Stimulated activated CD4-positive, alpha-beta T cell treated with anti-CD3 and anti-CD28 coated beads, Interleukin-2, amount 100 ng/mL, for 24 hours (primary cell): ENCODE measurements around the gene SEMA4G.

Experiments used
- DNase-seq, 2 donors: peaks; one replicate each; pipeline ENCODE4 v3.0.0-alpha.2; 2020

The SEMA4G gene

GRCh38 chr10:100988166-100988565 lies 18.9 kb downstream of the SEMA4G start:
- no peak for DNase-seq

GRCh38 chr10:100989088-100989487 lies 19.8 kb downstream of the SEMA4G start:
- DNase-seq, result no peak

GRCh38 chr10:100993986-100994708 lies 24.8 kb downstream of the SEMA4G start:
- no peak for DNase-seq

GRCh38 chr10:100995181-100995580 lies 25.9 kb downstream of the SEMA4G start:
- no peak for DNase-seq

DNA sequence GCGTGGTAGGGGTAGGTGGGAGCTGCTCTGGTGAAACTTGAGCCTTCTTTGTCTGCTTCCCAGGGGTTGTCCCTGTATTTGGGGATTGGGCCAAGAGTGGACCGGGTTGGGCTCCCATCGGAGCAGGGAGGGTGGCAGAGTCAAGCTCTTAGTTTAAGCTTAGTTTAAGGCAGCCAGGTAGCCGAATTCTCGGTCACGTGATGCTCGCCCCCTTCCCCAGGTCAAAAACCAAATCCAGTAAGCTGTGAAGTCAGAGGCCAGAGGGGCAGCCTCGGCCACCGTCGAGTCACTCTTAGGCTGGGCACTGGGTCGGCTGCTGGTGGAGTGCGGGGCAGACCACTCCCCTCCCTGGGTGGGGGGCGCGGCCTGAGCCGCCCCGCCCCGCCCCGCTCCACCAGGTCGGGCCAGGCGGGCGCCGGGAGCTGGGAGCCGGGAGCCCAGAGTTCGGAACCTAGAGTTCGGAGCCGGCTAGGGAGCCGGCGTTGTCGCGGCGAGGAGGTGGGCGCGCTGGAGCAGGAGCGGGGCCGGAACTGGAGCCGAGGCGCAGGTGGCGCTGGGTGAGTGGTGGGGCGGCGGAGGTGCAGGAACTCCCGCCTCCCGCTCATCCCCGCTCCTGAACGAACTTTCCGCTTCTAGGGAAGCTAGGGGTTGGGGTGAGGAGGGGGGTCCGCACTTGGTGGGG lies 27.5 kb downstream of the SEMA4G start:
- DNase-seq, result peak; percentile 53 to 56

GRCh38 chr10:100997360-100998182 lies 28.3 kb downstream of the SEMA4G start:
- peak; percentile 81 to 82 for DNase-seq

DNA sequence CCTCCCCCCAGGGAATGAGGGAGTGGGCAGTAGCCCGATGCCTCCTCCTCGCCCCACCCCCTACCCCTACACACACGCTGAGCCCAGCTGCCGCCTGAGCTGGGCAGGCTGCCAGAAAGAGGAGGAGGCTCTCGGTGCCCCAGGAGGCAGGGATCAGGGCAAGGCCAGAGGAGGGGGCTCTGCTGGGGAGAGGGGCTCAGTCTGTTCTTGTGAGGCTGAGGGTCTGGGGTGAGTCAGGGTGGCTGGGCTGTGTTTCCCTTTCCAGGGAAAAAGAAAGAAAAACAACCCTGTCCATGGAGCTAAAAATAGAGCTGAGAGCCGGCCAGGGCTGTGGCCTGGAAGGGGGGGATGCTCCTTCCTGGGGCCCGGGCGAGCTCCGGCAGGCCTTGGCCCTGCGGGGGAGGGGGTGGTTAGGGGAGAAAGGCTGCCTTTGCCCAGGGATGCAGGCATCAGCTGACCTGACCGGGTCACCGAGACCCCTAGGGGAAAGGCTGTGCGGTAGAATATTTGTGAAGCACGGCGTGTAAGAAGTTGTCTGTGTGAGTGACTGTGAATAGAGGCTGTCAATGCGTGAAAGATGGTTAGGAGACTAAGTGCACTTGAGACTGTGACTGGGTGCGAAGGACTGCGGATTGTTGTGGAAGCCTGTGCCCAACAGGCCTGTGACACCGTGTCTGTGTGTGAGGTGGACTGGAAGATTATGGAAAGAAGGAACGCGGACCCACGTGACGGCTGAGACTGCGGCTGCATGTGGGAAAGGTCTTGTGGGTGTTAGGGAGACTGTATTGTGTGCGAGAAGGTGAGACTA lies 29.1 kb downstream of the SEMA4G start:
- peak; percentile 71 to 77 for DNase-seq

- DNase-seq, result peak; percentile 81 to 84
Observed at GRCh38 chr10:100998991-100999741, 29.9 kb downstream of the SEMA4G start.

DNA sequence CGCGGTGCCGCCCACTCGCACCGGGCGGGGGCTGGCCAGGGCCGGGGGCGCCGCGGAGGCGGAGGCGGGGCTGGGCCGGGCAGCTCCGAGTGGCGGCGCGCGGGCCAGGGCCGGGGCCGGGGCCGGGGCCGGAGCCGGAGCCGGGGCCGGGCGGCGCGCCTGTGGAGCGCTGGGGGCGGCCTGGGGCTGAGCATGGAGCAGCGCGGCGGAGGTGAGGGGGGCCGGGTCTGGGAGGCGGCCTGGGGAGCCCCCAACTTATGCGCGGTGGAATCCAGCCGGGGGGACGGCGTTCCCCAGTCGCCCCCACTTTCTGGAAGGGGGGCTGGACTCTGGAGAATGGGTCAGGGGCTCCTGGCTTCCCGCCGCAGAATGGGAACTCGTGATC lies 30.4 kb downstream of the SEMA4G start, which contains the start of gene LZTS2:
TSS of gene LZTS2 (plus strand) at position 67 of the 385 bp plus-strand sequence. CDS start 2,731 bp downstream, outside the sequence.
- no peak for DNase-seq

GRCh38 chr10:101000127-101000914 lies 31.0 kb downstream of the SEMA4G start:
- no peak for DNase-seq

- no peak for DNase-seq
Observed at GRCh38 chr10:101000915-101001658, 31.8 kb downstream of the SEMA4G start.

DNA sequence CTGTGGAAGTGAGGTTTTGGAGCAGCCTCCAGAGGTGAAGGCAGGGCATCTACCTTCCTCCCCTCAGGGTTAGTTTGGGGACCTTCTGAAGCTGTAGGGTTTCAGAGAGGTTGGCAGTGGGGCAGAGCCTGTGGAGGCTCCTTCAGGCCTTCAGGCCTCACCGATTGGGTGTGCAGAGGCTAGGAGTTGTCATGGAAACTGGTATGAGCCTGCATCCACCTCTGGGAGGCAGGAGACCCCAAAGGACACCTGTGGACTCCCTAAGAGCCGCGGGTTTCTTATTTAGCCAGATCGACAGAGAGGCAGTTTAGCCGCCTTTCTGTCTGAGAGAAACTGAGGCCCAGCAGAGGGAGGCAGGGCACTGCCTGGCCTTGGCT lies 32.3 kb downstream of the SEMA4G start:
- DNase-seq, result no peak

DNA sequence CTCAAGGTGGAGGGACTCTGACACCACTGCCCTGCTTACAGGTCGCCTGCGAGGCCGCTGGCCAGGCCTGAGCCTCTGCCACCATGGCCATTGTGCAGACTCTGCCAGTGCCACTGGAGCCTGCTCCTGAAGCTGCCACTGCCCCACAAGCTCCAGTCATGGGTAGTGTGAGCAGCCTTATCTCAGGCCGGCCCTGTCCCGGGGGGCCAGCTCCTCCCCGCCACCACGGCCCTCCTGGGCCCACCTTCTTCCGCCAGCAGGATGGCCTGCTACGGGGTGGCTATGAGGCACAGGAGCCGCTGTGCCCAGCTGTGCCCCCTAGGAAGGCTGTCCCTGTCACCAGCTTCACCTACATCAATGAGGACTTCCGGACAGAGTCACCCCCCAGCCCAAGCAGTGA lies 33.2 kb downstream of the SEMA4G start:
- DNase-seq, result no peak

DNA sequence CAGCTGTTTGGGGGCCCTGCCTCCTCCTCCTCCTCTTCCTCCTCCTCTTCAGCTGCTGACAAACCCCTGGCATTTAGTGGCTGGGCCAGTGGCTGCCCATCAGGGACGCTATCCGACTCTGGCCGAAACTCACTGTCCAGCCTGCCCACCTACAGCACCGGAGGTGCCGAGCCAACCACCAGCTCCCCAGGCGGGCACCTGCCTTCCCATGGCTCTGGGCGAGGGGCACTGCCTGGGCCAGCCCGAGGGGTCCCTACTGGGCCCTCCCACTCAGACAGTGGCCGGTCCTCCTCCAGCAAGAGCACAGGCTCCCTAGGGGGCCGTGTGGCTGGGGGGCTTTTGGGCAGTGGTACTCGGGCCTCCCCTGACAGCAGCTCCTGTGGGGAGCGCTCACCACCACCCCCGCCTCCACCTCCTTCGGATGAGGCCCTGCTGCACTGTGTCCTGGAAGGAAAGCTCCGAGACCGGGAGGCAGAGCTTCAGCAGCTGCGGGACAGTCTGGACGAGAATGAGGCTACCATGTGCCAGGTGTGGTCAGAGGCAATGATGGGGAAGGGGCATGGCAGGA lies 34.4 kb downstream of the SEMA4G start:
- DNase-seq, result no peak

- no peak for DNase-seq
Observed at GRCh38 chr10:101005361-101005760, 36.1 kb downstream of the SEMA4G start.

- DNase-seq, result no peak
Observed at GRCh38 chr10:101005869-101006567, 36.7 kb downstream of the SEMA4G start.

DNA sequence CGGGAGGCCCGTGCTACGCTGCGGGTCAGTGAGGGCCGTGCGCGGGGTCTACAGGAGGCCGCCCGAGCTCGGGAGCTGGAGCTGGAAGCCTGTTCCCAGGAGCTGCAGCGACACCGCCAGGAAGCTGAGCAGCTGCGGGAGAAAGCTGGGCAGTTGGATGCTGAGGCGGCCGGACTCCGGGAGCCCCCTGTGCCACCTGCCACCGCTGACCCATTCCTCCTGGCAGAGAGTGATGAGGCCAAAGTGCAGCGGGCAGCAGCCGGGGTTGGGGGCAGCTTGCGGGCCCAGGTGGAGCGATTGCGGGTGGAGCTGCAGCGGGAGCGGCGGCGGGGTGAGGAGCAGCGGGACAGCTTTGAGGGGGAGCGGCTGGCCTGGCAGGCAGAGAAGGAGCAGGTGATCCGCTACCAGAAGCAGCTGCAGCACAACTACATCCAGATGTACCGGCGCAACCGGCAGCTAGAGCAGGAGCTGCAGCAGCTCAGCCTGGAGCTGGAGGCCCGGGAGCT lies 37.3 kb downstream of the SEMA4G start:
- DNase-seq, result no peak

DNA sequence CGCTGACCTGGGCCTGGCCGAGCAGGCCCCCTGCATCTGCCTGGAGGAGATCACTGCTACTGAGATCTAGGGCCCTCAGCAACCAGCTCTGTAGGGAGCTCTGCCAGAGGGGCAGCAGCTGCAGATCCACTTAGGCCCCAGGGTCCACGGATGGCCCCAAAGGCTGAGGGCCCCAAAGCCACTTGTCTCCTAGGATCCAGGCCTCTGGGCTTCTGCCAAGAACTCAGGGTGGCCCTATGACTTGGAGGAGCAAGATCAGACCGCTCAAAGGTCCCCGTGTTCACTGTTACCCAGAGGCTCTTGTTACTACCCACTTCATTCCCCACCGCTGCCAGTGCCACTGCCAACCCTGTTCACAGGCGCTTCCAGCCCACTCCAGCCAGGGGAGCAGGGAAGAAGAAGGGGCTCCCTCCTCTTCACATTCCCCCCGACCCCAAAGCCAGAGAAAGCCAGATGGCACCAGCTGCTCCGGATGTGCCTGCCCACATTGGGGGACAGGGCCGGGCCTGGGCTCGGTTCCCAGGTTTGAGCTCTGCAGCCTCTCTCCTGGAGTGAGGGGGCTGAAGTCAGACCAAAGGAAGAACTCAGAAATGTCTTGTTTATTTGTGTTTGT lies 37.9 kb downstream of the SEMA4G start:
- no peak for DNase-seq
